Ishikawa (cell line): ENCODE results near the gene IDH2.
A peak's percentile ranks its signal among the peaks of the same experiment; 100 is the strongest.

Experiments
- CEBPB ChIP-seq: IDR thresholded peaks from 2 replicates; pipeline ENCODE4 v1.6.1; 2012
- EGR1 ChIP-seq: IDR thresholded peaks from 2 replicates; pipeline ENCODE4 v1.6.1; 2012
- EP300 ChIP-seq: IDR thresholded peaks from 2 replicates; pipeline ENCODE4 v1.6.1; 2012; ENCODE audit warnings: borderline replicate concordance
- MAX ChIP-seq: IDR thresholded peaks from 2 replicates; pipeline ENCODE4 v1.6.1; 2012
- NFIC ChIP-seq: IDR thresholded peaks from 2 replicates; pipeline ENCODE4 v1.6.1; 2012
- TEAD4 ChIP-seq: IDR thresholded peaks from 2 replicates; pipeline ENCODE4 v1.6.1; 2012
- YY1 ChIP-seq: IDR thresholded peaks from 2 replicates; pipeline ENCODE4 v1.6.1; 2012; ENCODE audit warnings: low read depth
- ZBTB7A ChIP-seq: IDR thresholded peaks from 2 replicates; pipeline ENCODE4 v1.6.1; 2012; ENCODE audit warnings: low read depth
- TF ChIP-seq, protein P1 (sequence below): IDR thresholded peaks from 2 replicates; pipeline ENCODE4 v1.6.1; 2012

GRCh38 chr15:90087454-90088154 lies 14.7 kb downstream of the IDH2 start:
- TF ChIP-seq, protein P1, sequence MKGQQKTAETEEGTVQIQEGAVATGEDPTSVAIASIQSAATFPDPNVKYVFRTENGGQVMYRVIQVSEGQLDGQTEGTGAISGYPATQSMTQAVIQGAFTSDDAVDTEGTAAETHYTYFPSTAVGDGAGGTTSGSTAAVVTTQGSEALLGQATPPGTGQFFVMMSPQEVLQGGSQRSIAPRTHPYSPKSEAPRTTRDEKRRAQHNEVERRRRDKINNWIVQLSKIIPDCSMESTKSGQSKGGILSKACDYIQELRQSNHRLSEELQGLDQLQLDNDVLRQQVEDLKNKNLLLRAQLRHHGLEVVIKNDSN = peak; percentile 94
- no peak for TF ChIP-seq TEAD4
- no peak for TF ChIP-seq EP300
- TF ChIP-seq YY1 = 0 out of 2 replicates have a peak, but pooled peaks have one; percentile 36
- no peak for TF ChIP-seq MAX
- no peak for TF ChIP-seq CEBPB
- peak; percentile 63 for TF ChIP-seq NFIC
- TF ChIP-seq ZBTB7A = no peak
- peak; percentile 72 for TF ChIP-seq EGR1
